ENCODE data around the gene HSBP1.

HSBP1 gene

GRCh38 chr16:83840060-83840617 lies 32.4 kb downstream of the HSBP1 start:
- DNase-seq (ENCODE audit: low spot score): no peak

DNA sequence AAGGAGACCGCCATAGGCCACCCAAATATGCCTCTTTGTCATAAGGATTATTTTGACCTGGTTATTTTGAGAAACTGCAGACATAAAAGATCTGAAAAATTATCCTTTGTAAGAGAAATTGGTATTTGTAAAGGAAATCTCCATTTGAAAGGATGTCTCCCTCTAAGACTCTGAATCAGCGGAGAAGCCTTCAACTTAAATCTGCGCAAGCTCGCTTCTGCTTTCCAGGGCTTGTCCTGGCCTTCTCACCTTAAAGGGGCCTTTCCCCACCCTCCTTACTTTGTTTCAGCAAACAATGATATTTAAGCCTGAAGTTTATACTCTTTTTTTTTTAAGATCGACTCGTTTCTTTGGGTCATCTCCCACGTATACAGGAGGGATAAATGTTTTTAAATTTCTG lies 34.5 kb downstream of the HSBP1 start:
- DNase-seq (ENCODE audit: low spot score): no peak

- no peak for DNase-seq (ENCODE audit: low spot score)
These were observed 35.2 kb downstream of the HSBP1 start for GRCh38 chr16:83842756-83843507.

DNA sequence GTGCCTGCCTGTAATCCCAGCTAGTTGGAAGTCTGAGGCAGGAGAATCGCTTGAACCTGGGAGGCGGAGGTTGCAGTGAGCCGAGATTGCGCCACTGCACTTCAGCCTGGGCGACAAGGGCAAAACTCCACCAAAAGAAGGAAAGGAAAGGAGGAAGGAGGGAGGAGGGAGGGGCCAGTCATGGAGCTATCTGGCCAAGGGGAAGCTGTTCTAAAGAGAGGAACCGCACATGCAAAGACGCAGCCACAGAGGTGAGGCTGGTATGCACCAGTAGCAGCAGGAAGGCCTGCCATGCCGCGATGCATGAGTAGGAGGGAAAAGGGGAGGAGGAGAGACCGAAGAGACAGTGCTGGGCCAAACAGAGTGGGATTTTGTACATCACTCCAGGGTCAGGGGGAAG lies 35.9 kb downstream of the HSBP1 start:
- DNase-seq (ENCODE audit: low spot score): no peak

GRCh38 chr16:83845263-83845662 lies 37.5 kb downstream of the HSBP1 start:
- DNase-seq (ENCODE audit: low spot score): no peak

DNA sequence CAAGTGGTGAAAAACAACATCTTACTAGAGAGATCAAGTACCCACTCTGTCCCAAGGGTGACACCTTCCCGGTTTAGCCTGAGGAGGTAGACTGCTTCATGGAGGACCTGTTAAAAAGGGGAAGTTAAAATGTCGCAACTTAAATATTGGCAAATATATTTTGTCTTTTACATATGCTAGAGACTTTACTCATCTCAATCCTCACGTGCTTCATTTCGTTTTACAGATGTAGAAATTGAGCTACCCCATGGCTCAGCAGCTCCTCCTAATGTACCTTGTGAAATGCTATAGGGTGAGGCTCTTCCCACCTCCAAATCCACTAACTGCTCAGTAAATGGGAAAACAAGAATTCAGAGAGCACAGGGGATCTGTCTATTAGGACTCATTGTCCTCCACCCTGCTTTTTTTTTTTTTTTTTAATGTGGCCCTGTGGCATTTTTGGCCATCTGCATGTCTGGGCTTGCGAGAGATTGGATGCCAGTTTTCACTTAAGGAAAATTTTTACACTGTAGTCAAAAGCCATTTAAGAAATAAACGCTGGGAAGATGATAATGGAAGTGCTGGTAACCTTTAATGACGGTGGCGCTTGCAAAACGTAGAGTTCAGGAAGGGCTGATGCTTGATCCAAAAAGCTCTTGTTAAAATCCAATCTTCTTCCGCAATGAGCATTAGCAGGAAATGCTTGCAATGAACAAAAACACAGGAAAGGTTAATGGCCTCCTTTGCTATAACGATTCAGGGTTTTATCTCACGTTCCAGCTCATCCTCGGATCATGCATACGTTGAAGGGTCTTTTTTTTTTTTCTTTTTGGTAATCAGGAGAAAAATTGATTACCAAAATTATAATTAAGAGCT lies 39.8 kb downstream of the HSBP1 start:
- no peak for DNase-seq (ENCODE audit: low spot score)

GRCh38 chr16:83849421-83849820 lies 41.6 kb downstream of the HSBP1 start:
- no peak for DNase-seq (ENCODE audit: low spot score)

GRCh38 chr16:83850947-83851346 lies 43.2 kb downstream of the HSBP1 start:
- no peak for DNase-seq (ENCODE audit: low spot score)

- no peak for DNase-seq (ENCODE audit: low spot score)
These were observed 43.7 kb downstream of the HSBP1 start for GRCh38 chr16:83851473-83851872.

GRCh38 chr16:83852774-83853173 lies 45.0 kb downstream of the HSBP1 start:
- no peak for DNase-seq (ENCODE audit: low spot score)

- DNase-seq (ENCODE audit: low spot score): no peak
These were observed 46.1 kb downstream of the HSBP1 start for GRCh38 chr16:83853834-83854233.

- no peak for DNase-seq (ENCODE audit: low spot score)
These were observed 46.6 kb downstream of the HSBP1 start for GRCh38 chr16:83854420-83854819.

DNA sequence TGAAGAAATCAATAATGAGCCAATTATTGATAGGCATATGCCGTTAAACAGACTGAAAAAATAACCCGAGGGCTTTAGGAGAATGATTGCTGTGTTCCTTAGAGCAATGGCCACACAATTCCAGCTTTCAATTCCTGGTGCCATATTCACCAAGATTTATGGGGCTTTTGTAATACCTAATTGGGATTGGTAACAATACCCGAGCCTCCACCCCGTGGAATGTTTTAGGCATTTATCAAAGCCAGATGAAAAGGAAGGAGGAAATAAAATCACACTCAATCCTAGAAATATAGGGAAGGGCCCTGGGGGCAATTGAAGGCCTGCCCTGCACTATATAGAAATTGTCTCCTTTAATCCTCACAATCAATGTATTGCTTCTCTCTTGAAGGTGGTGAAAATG lies 49.0 kb downstream of the HSBP1 start:
- DNase-seq (ENCODE audit: low spot score): no peak

GRCh38 chr16:83859265-83859664 lies 51.5 kb downstream of the HSBP1 start:
- DNase-seq (ENCODE audit: low spot score): no peak

GRCh38 chr16:83862661-83863060 lies 54.9 kb downstream of the HSBP1 start:
- no peak for DNase-seq (ENCODE audit: low spot score)

DNA sequence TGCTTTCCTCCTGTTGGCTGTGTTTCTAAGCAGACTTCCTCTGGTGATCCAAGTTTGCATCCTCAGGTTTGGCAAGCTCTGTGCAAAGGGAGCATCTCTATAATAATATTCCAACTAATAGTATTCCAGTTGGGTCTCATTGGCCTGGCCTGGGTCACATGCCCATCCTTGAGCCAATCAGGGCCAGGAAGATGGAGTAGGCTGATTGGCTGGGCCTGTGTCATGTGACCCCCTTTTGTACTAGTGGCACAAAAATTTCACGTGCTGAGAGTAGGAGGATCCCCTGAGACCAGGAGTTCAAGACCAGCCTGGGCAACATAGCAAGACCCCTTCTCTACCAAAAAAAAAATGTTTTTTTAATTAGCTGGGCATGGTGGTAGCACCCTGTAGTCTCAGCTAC lies 55.9 kb downstream of the HSBP1 start:
- DNase-seq (ENCODE audit: low spot score): no peak
